Sigmoid colon (tissue), 7 donors: ENCODE data around the gene CCDC57. TPM values are rescaled to one million over a fixed set of nuclear protein-coding genes. Genes with fewer than 3 reads are reported as not detected.
"Not testable (repeated sequence)": the region's sequence is repeated elsewhere in the genome, so short reads cannot be mapped to it uniquely, and the experiment has no call there.

Source experiments
- DNase-seq: peaks from one replicate; pipeline ENCODE4 v3.0.0-alpha.2; 2019
- H3K27ac ChIP-seq, 4 donors: fragments of 200-600 bp; sonication (generic); one replicate each; pipeline ENCODE4 v1.5.1; 2016 to 2019; ENCODE audit warnings: mild to moderate bottlenecking in 1 of 4
- H3K27me3 ChIP-seq, 3 donors: fragments of 200-600 bp; sonication (generic); one replicate each; pipeline ENCODE4 v1.5.1; 2019; ENCODE audit warnings: mild to moderate bottlenecking in 1 of 3
- H3K36me3 ChIP-seq, 4 donors: fragments of 200-600 bp; sonication (generic); one replicate each; pipeline ENCODE4 v1.5.1; 2016 to 2019
- H3K4me1 ChIP-seq, 4 donors: fragments of 200-600 bp; sonication (generic); one replicate each; pipeline ENCODE4 v1.5.1; 2017 to 2019
- H3K4me3 ChIP-seq, 4 donors: fragments of 200-600 bp; sonication (generic); one replicate each; pipeline ENCODE4 v1.5.1; 2017 to 2019; ENCODE audit warnings: mild to moderate bottlenecking in 2 of 4, moderate library complexity in 1 of 4
- H3K9me3 ChIP-seq, 4 donors: fragments of 200-600 bp in 3 of 4; sonication (generic) in 3 of 4; one replicate each; pipeline versions ENCODE4 v1.5.1 to v1.6.1; 2013 to 2019
- CTCF ChIP-seq, 4 experiments: fragments of 450-650 bp in 3 of 4; fragments of 200-600 bp in 1 of 4; IDR thresholded peaks; one replicate each; pipeline ENCODE4 v1.5.1; 2016 to 2019; ENCODE audit warnings: antibody characterized with exemption in 4 of 4, mild to moderate bottlenecking in 3 of 4, moderate library complexity in 2 of 4
- EP300 ChIP-seq, 4 donors: sonication (generic); formaldehyde crosslinking; IDR thresholded peaks; one replicate each; pipeline ENCODE4 v1.6.1; 2017; ENCODE audit warnings: antibody characterized with exemption in 4 of 4
- POLR2A ChIP-seq, 2 donors: fragments of 450-650 bp; IDR thresholded peaks; one replicate each; pipeline ENCODE4 v1.6.1; 2016; ENCODE audit warnings: antibody characterized with exemption in 2 of 2, mild to moderate bottlenecking in 2 of 2, moderate library complexity in 2 of 2
- POLR2AphosphoS5 ChIP-seq, 4 donors: sonication (generic); formaldehyde crosslinking; IDR thresholded peaks; one replicate each; pipeline ENCODE4 v1.6.1; 2017; ENCODE audit warnings: antibody characterized with exemption in 4 of 4
- WGBS, 2 donors: extraction: QIAGEN DNeasy Blood & Tissue Kit; methylation state at CpG; one replicate each; pipeline ENCODE4 v1.1.7; 2013; 5-methylcytosine and 5-hydroxymethylcytosine counted together
- intact Hi-C: fragments of 100-400 bp; cut with DNase I; formaldehyde crosslinking; loops from one replicate; pipeline ENCODE4 v1.15.1; 2023
- polyA plus RNA-seq, 3 donors: library from polyadenylated mRNA; stranded (reverse); fragments of 200-250 nt; gene quantifications; one replicate each; pipeline ENCODE4 v1.2.3, GENCODE V29; 2013
- total RNA-seq, 4 donors: library from RNA; depleted of rRNA; stranded (reverse); fragments of >200 nt; gene quantifications; one replicate each; pipeline ENCODE4 v1.1.0, GENCODE V29; 2016
- donor health status: healthy with polysubstance abuse.
- donor health status: Bipolar disorder and iron deficiency.
- donor health status: healthy.

CCDC57 gene
- total and polyA plus RNA-seq, 7 donors, result 13.3 to 47.8 (median 24.4) TPM

- 87 to 88% methylated on average over 18 of the region's 18 CpGs for WGBS, 2 donors
- H3K27me3 ChIP-seq, result no peaks in the 10 kb centered on the region
- no peak for TF ChIP-seq POLR2AphosphoS5 (IDR thresholded peaks at IDR 0.05)
- TF ChIP-seq POLR2A (IDR thresholded peaks at IDR 0.05), result no peak
- TF ChIP-seq CTCF (IDR thresholded peaks at IDR 0.05), result no peak
- TF ChIP-seq EP300 (IDR thresholded peaks at IDR 0.05), result no peak
- intact Hi-C loops, result no loop called here
- no peak overlapping the region for H3K4me3 ChIP-seq
- H3K9me3 ChIP-seq, result no peaks in the 10 kb centered on the region
- peaks cover 0 to 8% (median 0%) of the 10 kb centered on the region in 4 donors for H3K36me3 ChIP-seq
- H3K4me1 ChIP-seq, result no peaks in the 10 kb centered on the region
- H3K27ac ChIP-seq, result no peak overlapping the region
- DNase-seq, result no peak
These were observed 65.7 kb downstream of the CCDC57 start for GRCh38 chr17:82146663-82147654.

- Histone ChIP-seq H3K27ac (no peak overlapping the region), H3K4me3 (no peak overlapping the region), H3K36me3 (peaks cover 0 to 8% (median 0%) of the 10 kb centered on the region in 4 donors), H3K27me3 (no peaks in the 10 kb centered on the region), H3K4me1 (no peaks in the 10 kb centered on the region), H3K9me3 (no peaks in the 10 kb centered on the region)
- no peak for DNase-seq
- WGBS, 2 donors, result 95 to 96% methylated on average over 13 of the region's 13 CpGs
- intact Hi-C loops, result no loop called here
- no peak for TF ChIP-seq EP300 (IDR thresholded peaks at IDR 0.05)
- no peak for TF ChIP-seq POLR2AphosphoS5 (IDR thresholded peaks at IDR 0.05)
- no peak for TF ChIP-seq CTCF (IDR thresholded peaks at IDR 0.05)
- TF ChIP-seq POLR2A (IDR thresholded peaks at IDR 0.05), result no peak
These were observed 67.0 kb downstream of the CCDC57 start for GRCh38 chr17:82145550-82146155.

GRCh38 chr17:82143333-82143732, 69.3 kb downstream of the CCDC57 start:
- TF ChIP-seq POLR2AphosphoS5 (IDR thresholded peaks at IDR 0.05) (no peak), CTCF (IDR thresholded peaks at IDR 0.05) (no peak), POLR2A (IDR thresholded peaks at IDR 0.05) (no peak), EP300 (IDR thresholded peaks at IDR 0.05) (no peak)
- Histone ChIP-seq H3K4me1 (no peaks in the 10 kb centered on the region), H3K4me3 (no peak overlapping the region), H3K9me3 (no peaks in the 10 kb centered on the region), H3K36me3 (peaks cover 0 to 8% (median 0%) of the 10 kb centered on the region in 4 donors), H3K27ac (no peak overlapping the region), H3K27me3 (no peaks in the 10 kb centered on the region)
- intact Hi-C loops, result no loop called here
- WGBS, 2 donors, result 92 to 95% methylated on average over 8 of the region's 8 CpGs
- no peak for DNase-seq

GRCh38 chr17:82139961-82140360, 72.7 kb downstream of the CCDC57 start:
- DNase-seq, H3K27ac ChIP-seq, H3K36me3 ChIP-seq, intact Hi-C loops, H3K27me3 ChIP-seq, H3K4me1 ChIP-seq, H3K9me3 ChIP-seq, H3K4me3 ChIP-seq: not testable (repeated sequence)
- WGBS, 2 donors, result 91 to 93% methylated on average over 10 of the region's 10 CpGs

GRCh38 chr17:82138511-82138992, 74.1 kb downstream of the CCDC57 start:
- 95% methylated on average over 28 of the region's 28 CpGs for WGBS, 2 donors
- no peaks in the 10 kb centered on the region for H3K27me3 ChIP-seq

More at GRCh38 chr17:82138511-82138992, 74.1 kb downstream of the CCDC57 start:
- DNase-seq, result no peak
- intact Hi-C loops, result no loop called here
- TF ChIP-seq POLR2AphosphoS5 (IDR thresholded peaks at IDR 0.05) (no peak), EP300 (IDR thresholded peaks at IDR 0.05) (no peak), CTCF (IDR thresholded peaks at IDR 0.05) (no peak), POLR2A (IDR thresholded peaks at IDR 0.05) (no peak)
- Histone ChIP-seq H3K9me3 (no peaks in the 10 kb centered on the region), H3K27ac (no peak overlapping the region), H3K4me3 (no peak overlapping the region), H3K36me3 (no peaks in the 10 kb centered on the region), H3K4me1 (no peaks in the 10 kb centered on the region)
